GM12875 (cell line): Measurements from ENCODE around the gene SPTBN5.

Experiments used
- H3K4me3 ChIP-seq: one replicate; pipeline ENCODE4 v1.5.1; 2011; ENCODE audit warnings: low read depth, low read length, control low read depth
- TF ChIP-seq, protein P1 (sequence below): IDR thresholded peaks from 2 replicates; pipeline ENCODE4 v1.5.1; 2011; ENCODE audit warnings: low read depth, mild to moderate bottlenecking, control low read depth, inconsistent platforms, low read length, moderate library complexity, borderline replicate concordance; ENCODE audit not compliant: insufficient read depth

SPTBN5 gene

DNA sequence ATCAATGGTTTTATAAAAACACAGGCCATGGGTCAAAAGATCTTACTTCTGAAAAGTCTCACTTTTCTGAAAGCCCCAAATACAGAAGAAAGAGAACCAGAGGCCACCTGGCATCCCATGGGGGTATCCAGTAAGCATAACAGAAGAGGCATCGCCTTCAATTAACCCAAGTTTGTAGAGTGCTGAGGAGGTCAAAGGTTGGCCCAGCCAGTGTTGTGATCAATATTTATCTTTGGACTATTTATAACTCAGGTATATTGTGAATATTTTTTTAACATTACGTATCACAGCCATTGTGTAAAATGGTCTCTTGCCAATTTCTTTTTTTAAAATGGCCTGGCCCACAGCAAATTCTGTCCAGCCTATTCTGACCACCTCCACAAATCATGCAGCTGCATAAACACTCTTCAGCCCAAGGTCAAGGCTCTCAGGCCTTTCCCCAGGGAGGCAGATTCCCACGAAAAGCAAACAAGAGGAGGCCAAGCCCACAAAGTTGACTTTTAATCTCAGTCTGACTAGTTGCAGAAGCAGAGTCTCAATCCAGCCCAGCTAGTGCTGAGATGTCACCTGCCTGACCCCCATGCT is 26.2 kb upstream of the SPTBN5 start:
- no peak overlapping the region for H3K4me3 ChIP-seq
- TF ChIP-seq, protein P1, sequence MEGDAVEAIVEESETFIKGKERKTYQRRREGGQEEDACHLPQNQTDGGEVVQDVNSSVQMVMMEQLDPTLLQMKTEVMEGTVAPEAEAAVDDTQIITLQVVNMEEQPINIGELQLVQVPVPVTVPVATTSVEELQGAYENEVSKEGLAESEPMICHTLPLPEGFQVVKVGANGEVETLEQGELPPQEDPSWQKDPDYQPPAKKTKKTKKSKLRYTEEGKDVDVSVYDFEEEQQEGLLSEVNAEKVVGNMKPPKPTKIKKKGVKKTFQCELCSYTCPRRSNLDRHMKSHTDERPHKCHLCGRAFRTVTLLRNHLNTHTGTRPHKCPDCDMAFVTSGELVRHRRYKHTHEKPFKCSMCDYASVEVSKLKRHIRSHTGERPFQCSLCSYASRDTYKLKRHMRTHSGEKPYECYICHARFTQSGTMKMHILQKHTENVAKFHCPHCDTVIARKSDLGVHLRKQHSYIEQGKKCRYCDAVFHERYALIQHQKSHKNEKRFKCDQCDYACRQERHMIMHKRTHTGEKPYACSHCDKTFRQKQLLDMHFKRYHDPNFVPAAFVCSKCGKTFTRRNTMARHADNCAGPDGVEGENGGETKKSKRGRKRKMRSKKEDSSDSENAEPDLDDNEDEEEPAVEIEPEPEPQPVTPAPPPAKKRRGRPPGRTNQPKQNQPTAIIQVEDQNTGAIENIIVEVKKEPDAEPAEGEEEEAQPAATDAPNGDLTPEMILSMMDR: no peak

DNA sequence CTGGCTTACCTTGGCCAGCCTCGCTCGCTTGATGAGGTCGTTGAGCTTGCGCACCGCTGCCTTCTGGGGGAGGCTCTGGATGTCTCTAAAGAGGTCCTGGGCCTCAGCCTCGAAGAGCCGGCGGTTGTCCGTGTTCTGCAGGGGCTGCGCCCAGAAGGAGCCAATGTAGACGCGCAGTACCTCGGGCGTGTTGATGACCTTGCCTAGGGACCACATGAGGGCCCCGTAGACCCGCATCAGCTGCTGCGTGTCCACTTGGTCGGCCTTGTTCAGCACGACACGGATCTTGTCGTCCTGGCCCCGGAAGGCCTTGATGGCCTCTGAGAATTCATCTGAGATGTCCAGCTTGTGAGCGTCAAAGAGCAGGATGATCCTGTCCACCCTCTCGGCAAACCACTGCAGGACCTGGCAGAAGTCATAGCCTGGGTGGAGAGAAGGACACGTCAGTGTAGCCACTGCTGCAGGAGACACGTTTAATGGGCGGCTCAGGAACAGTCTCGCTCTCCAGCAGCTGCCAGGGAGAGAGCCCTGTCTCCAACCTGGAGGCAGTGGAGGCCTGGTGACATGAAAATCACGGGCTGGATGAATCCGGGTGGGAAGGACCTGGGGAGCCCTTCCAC is 25.5 kb upstream of the SPTBN5 start:
- TF ChIP-seq, protein P1: no peak
- no peak overlapping the region for H3K4me3 ChIP-seq

DNA sequence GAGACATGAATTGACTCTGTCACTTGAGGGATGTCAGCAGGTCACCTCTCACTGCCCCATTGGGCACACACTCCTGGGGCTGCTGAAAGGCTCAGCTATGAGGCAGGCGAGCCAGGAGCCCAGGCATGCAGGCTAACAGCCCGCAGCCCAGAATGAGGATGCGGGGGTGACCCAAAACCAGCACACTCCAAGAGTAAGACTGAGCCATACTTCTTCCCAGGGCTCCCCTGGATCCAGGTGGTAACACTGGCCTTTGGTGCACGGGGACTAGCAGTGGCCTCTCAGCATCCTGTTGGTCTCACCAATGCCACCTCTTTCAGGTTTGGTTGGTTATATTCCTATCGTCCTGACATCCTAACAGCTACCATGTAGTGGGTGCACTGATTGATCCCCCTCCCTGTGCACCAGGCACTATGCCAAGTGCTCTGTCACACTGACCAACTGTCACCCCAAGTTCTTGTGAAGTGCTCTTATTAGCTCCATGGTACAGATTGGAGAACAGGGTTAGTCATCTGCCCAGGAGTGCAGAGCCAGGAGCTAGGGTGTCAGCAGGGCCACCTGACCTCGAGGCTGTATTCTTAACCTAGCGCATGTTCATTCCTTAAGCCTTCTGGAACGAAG is 24.8 kb upstream of the SPTBN5 start:
- H3K4me3 ChIP-seq: no peak overlapping the region
- TF ChIP-seq, protein P1: no peak

DNA sequence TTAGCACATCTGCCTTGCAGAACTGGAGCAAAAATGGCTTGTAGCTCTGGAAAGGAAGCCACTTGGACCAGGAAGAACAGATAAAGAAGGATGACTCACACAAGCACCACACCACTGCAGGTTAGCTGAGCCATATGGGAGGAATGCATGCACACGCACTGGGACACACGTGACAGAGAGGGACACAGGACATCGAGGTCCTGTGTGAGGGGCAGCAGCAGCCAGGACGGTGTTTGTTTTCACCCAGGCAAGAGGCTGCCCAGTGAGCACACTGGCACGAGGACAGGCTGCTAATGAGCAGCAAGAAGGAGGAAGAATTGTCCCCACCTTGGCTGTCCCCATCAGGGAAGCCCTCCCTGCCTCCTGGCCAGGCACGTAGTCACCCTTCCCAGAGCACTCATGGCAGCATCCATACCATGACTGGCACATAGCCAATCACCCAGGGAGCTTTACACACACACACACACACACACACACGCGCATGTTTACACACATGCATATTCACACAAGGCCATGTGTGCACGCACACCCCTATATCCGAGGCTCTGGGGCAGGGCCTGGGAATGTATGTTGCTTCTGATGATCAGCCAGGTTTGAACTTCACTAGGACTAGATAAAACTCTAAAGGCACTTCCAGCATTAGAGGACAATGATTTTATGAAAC is 24.0 kb upstream of the SPTBN5 start:
- TF ChIP-seq, protein P1: no peak
- no peak overlapping the region for H3K4me3 ChIP-seq

DNA sequence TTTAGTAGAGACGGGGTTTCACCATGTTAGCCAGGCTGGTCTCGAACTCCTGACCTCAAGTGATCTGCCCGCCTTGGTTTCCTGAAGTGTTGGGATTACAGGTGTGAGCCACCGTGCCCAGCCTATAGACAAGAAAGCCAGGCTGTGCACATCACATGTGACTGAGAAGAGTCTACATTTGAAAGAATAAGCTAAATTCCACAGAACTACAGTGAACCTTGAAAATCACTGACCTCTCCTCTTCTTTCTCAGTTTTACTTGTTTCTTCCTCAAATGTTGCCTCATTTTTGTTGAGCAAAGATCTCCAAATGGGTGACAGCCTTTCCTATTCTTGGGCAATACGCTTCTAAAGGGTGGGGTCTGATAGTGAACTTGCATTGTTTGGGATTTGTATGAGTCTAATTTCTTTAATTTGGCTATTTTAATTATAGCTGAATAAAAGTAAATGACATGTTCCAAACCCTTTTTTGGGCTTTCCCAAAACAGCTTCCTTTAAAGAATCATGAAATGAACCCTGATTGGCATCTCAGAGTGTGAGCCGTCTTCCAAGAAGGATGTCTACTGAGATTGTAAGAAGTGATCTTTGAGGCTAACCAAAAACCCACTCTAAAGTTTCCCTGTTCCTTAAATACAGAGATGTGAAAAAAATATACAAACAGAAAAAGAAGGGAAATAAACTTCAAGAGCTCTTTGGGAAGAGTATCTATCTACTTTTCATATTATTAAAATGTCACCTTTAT is 21.6 kb upstream of the SPTBN5 start:
- H3K4me3 ChIP-seq: no peak overlapping the region
- TF ChIP-seq, protein P1: no peak

DNA sequence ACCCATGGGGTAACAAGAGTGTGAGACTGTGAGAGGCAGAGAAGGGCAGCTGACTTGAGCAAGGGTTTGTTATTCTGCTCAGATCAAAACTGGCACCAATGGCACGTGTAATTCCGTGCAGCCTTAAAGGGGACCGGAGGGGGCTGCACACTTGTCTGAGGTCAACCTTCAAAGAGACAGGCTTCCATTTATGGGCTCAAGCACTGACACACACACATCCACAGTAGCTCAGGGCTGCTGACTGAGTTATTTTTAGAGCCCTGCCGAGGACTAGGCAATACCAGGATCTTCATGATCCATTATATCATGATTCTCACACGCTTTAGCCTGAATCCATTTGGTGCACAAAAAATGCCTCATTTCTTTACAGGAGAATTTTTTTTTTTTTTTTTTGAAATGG is 20.6 kb upstream of the SPTBN5 start:
- TF ChIP-seq, protein P1: no peak

More for the DNA sequence above, 20.6 kb upstream of the SPTBN5 start:
- H3K4me3 ChIP-seq: no peak overlapping the region
